ENCODE measurements around the gene SNCB.

SNCB gene

GRCh38 chr5:176574297-176574591 is 56.1 kb downstream of the SNCB start:
- no peak for DNase-seq (ENCODE audit: low read depth)

DNA sequence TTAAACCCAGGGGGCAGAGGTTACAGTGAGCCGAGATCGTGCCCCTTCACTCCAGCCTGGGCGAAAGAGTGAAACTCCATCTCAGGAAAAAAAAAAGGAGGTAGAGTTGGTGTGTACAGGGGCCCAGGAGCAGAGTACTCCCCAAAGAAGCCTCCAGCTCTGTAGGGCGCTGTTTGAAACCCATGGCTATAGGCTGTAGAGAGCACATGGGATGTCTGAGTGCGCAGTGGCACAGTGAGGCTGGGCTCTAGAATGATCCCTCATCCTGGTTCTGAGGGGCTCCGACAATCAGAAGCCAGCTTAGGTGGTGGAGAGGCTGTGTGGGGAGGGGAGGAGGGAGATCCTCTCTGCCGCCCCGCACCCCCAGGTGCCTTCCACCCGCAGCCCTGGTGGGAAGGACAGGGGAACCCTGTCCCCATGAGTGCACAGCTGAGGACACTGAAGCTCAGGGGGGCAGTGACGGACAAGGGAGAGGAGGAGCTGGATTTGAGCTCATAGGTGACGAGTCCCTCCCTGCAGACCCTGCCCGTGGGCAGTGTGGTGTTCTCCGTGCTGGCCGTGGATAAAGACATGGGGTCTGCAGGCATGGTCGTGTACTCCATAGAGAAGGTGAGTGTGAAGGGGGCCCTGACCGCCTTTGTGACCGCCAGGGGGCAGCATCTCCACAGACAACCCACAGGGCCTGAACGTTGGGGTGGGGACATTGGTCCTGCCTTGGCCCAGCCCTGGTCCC is 56.6 kb downstream of the SNCB start:
- peak; percentile 17 for DNase-seq (ENCODE audit: low read depth)
